Stimulated activated CD4-positive, alpha-beta T cell treated with anti-CD3 and anti-CD28 coated beads, Interleukin-15, amount 100 ng/mL, for 1 hour (primary cell): ENCODE results near the gene ZNF14.
A peak's percentile ranks its signal among the peaks of the same experiment; 100 is the strongest.
"Not testable (repeated sequence)": the region's sequence is repeated elsewhere in the genome, so short reads cannot be mapped to it uniquely, and the experiment has no call there.

ENCODE experiments used
- DNase-seq, 2 donors: peaks; one replicate each; pipeline ENCODE4 v3.0.0-alpha.2; 2020; ENCODE audit warnings: low read depth in 1 of 2, low spot score in 1 of 2

Gene ZNF14

DNA sequence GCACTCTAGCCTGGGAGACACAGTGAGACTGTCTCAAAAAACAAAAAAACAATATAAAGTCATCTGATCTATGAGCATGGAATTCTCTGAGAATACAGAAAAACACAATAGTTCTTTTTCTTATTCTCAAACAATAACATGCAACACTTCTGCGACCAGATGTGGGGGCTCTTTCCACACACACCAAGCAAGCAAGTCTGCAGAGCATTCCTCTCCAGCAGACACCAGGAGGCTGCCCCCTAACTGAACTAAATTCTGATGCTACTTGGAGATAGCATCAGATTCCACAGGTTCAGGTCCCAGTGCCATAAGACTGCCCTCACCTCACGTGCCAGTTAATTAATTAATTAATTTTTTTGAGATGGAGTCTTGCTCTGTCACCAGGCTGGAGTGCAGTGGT is 36.5 kb downstream of the ZNF14 start:
- DNase-seq, result no peak

- no peak for DNase-seq
Measured at GRCh38 chr19:19691683-19692082, 41.2 kb downstream of the ZNF14 start.

DNA sequence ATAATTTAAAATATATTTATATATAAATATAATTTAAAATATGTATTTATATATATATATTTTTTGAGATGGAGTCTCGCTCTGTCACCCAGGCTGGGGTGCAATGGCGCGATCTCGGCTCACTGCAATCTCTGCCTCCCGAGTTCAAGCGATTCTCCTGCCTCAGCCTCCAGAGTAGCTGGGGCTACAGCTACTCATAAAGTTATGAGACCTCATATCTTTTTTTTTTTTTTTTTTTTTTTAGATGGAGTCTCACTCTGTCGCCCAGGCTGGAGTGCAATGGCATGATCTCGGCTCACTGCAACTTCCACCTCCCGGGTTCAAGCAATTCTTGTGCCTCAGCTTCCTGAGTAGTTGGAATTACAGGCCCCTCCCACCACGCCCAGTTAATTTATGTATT is 43.9 kb downstream of the ZNF14 start:
- not testable (repeated sequence) for DNase-seq

- DNase-seq, result no peak
Measured at GRCh38 chr19:19687090-19687489, 45.8 kb downstream of the ZNF14 start.

DNA sequence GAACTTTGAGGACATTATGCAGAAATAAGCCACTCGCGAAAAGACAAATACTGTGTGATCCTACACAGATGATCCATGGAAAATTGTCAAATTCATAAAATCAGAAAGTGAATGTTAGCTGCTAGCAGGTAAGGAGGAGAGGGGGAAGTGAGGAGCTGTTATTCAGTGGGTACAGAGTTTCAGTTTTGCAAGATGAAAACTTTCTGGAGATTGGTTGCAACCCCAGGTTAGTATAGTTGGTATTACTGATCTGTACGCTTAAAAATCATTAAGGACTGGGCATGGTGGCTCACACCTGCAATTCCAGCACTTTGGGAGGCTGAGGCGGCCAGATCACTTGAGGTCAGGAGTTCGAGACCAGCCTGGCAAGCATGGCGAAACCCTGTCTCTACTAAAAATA is 46.3 kb downstream of the ZNF14 start:
- no peak for DNase-seq

GRCh38 chr19:19686119-19686518 is 46.8 kb downstream of the ZNF14 start:
- DNase-seq, result not testable (repeated sequence)

- no peak for DNase-seq
Measured at GRCh38 chr19:19679176-19680073, 53.5 kb downstream of the ZNF14 start.

DNA sequence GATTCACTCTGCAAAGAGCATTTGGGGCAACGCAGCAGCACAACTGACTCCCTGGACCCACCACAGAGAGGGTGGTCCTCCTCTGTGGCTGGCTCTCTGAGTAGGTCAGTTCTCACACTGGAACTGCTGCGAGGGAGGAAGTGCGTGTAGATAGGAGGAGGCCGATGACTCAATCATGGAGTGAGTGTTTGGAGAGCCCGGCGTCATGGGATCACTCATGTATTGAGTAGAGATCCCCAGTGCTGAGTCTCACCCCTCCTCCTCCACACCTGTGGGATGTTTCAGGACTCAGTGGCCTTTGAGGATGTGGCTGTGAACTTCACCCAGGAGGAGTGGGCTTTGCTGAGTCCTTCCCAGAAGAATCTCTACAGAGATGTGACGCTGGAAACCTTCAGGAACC is 55.3 kb downstream of the ZNF14 start:
- no peak for DNase-seq

DNA sequence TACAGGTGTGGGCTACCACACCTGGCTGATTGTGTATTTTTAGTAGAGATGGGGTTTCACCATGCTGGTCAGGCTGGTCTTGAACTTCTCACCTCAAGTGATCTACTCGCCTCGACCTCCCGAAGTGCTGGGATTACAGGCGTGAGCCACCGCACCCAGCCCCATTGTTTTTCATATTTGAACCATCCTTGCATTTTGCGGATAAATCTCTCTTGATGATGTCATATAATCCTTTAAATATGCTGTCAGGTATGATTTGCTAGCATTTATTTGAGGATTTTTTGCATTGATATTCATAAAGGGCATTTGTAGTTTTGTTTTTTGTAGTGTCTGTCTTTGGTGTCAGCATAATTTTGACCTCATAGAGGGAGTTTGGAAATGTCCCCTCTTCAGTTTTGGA is 58.6 kb downstream of the ZNF14 start:
- no peak for DNase-seq

GRCh38 chr19:19672816-19673215 is 60.1 kb downstream of the ZNF14 start:
- no peak for DNase-seq

GRCh38 chr19:19670070-19670551 is 62.8 kb downstream of the ZNF14 start:
- DNase-seq, result no peak

- DNase-seq, result peak; percentile 88
Measured at GRCh38 chr19:19668230-19669012, 64.5 kb downstream of the ZNF14 start, which contains the start of gene ZNF101. ZNF101 (plus strand) TSS chr19:19668839; CDS start chr19:19668964, 125 bp downstream.

DNA sequence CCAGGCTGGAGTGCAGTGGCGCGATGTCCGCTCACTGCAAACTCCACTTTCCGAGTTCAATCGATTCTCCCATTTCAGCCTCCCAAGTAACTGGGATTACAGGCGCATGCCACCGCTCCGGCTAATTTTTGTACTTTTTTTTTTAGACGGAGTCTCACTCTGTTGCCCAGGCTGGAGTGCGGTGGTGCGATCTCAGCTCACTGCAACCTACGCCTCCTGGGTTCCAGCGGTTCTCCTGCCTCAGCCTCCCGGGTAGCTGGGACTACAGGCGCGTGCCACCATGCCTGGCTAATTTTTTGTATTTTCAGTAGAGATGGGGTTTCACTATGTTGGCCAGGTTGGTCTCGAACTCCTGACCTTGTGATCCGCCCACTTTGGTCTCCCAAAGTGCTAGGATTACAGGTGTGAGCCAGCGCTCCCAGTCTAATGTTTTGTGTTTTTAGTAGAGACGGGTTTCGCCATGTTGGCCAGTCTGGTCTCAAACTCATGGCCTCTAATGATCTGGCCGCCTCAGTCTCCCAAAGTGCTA is 67.4 kb downstream of the ZNF14 start:
- not testable (repeated sequence) for DNase-seq

DNA sequence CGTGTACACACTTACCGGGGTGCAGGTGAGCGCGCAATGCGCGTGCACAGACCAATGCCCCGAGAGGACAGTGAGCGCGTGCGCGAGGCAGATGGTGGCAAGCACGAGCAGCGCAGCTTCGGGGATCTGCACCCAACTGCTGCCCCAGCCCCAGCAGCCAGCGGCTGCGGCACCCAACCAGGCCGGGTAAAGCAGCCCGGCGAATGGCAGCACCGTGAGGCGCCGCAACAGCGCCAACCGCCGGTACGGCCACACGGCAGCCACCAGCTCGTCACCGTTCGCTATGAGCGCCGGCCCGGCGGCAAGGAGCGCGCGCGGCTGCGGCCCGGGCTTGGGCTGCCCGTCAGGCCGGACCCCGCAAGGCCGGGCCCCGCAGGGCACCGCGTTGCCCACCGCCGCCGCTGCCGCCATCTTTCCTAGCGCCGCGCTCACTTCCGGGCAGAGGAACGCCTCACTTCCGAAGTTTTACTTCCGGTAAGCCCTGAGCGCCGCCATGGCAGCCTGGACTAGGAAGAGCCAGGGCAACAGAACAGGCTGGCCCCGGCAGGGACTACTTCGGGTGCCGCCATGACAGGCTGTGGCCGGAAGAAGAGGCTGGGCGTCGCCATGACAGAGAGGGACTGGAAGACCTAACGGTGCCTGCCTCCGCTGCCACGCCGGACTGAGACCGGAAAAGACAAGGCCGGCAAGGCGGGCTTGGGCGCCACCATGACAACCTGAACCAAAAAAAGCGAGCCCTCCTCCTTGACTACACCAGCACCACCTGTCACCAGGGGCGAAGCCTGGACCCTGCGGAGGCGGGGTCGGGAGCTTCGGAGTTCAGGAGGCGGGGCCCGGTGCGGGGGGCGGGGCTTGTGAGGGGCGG is 69.4 kb downstream of the ZNF14 start, which contains the start of gene ATP13A1:
TSS of gene ATP13A1 (minus strand) at position 421 of the 865 bp plus-strand sequence. CDS start at position 411, 10 bp downstream.
- DNase-seq, result peak; percentile 82 to 90

DNA sequence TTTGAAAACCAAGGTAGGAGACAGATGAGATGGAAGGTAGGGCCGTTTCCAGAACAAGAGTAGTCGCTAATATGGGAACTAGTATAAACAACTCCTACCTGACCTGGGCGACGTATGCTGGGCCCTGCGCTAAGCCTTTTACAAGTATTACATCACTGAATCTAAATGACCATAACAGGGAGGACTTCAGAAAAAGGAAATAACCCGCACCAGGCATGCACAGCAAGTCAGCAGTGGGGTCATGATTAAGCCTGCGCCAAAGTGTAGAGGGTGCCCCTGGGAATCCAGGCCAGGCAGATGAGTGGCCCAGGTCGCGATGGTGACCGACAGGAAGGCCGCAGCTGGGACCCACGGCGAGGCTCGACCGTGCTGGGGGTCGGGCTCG is 70.0 kb downstream of the ZNF14 start:
- DNase-seq, result no peak

DNA sequence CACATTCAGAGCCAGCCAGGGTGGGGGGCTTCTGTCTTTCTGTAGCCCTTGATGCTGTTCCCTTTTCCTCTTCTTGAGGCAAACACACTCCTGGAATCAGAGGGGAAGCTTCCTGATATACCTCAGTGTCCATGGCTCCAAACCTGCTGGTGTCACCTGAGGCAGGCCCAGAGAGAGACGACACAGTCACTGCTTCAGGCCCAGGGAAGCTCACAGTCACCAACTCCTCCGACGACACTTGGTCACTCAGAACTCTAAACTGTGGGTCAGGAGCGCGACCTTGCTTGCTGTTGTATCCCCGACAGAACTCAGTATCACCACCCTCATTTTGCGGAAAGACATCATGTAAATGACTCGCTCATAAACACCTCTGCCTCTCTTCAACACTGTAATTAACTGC is 70.6 kb downstream of the ZNF14 start:
- no peak for DNase-seq

GRCh38 chr19:19661675-19662251 is 71.1 kb downstream of the ZNF14 start:
- DNase-seq, result no peak

- DNase-seq, result no peak
Measured at GRCh38 chr19:19661141-19661674, 71.7 kb downstream of the ZNF14 start.
